Activated CD8-positive, alpha-beta memory T cell treated with anti-CD3 and anti-CD28 coated beads for 36 hours (primary cell): ENCODE measurements around the gene TM9SF1. TPM values are rescaled to one million over a fixed set of nuclear protein-coding genes. Genes with fewer than 3 reads are reported as not detected.

Experiments
- CTCF ChIA-PET: fragments of 350-600 bp; sonication (Branson Sonifier 250); formaldehyde crosslinking; loops from one replicate; lab custom pipeline; 2021; ENCODE audit warnings: antibody characterized with exemption; lab: Charles Lee
- POLR2A ChIA-PET: fragments of 350-600 bp; sonication (Branson Sonifier 250); formaldehyde crosslinking; loops from one replicate; lab custom pipeline; 2021; ENCODE audit warnings: antibody characterized with exemption; lab: Charles Lee
- total RNA-seq, 2 experiments: library from RNA; stranded (reverse); gene quantifications; one replicate each; pipeline ENCODE4 v1.2.3, GENCODE V29; 2021

The TM9SF1 gene
- total RNA-seq, 2 experiments from 2014 or later, result 30.6 to 30.7 TPM

- ChIA-PET POLR2A (no interaction called here), CTCF (interaction anchor here (1.2 kb wide), 1 partner anchor 16 kb away, joined by 3 read pairs; the partner anchor contains the start of gene IRF9)
Observed at GRCh38 chr14:24177041-24177825, 18.0 kb downstream of the TM9SF1 start.

DNA sequence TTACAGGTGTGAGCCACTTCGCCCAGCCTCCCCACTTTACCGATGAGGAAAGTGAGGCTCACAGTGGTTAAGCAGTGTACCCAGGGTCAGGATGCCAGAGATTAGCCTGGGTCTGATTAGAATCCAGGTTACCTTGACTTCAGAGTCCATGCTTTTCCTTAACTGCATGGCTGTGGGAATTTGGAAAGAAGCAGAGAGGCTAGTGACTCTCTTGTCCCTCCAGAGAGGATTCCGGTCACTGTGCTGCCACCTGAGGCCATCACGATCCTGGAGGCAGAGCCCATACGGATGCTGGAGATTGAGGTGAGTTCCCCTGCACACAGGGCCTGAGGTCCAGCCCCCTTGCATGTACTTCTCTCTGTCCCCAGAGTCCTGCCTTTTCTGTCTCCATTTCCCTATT is 18.6 kb downstream of the TM9SF1 start:
- ChIA-PET POLR2A (interaction anchor here (0.7 kb wide), 1 partner anchor 1145 kb away, joined by 4 read pairs; no protein-coding TSS in a partner anchor), CTCF (interaction anchor here (0.7 to 1.2 kb wide), 2 partner anchors 15 to 20 kb away, joined by 3 read pairs; partner anchors contain the start of gene IRF9)

- CTCF ChIA-PET, result interaction anchor here (0.8 to 1.6 kb wide), 4 partner anchors 12 to 219 kb away, joined by 3 to 7 read pairs (median 3); partner anchors contain the start of genes DHRS4, IRF9 and MDP1
Observed at GRCh38 chr14:24172871-24173281, 22.4 kb downstream of the TM9SF1 start.

GRCh38 chr14:24172261-24172860 is 22.9 kb downstream of the TM9SF1 start:
- ChIA-PET POLR2A (interaction anchor here (1.3 to 2.4 kb wide), 2 partner anchors 11 to 41 kb away, joined by 5 to 9 read pairs; partner anchors contain the start of genes CHMP4A and IRF9), CTCF (interaction anchor here (1.3 to 1.9 kb wide), 4 partner anchors 11 to 63 kb away, joined by 3 to 9 read pairs (median 6); partner anchors contain the start of genes IRF9 and MDP1)

More at GRCh38 chr14:24172871-24173281, 22.4 kb downstream of the TM9SF1 start:
- POLR2A ChIA-PET, result interaction anchor here (0.5 to 2.4 kb wide), 3 partner anchors 12 to 40 kb away, joined by 4 to 9 read pairs (median 5); partner anchors contain the start of genes CHMP4A and IRF9

GRCh38 chr14:24171422-24172260 is 23.6 kb downstream of the TM9SF1 start, which contains the start of gene REC8:
TSS of gene REC8 (plus strand) at chr14:24172080. CDS start at chr14:24172553, 473 bp downstream.
- ChIA-PET CTCF (interaction anchor here (1.9 kb wide), 2 partner anchors 11 to 63 kb away, joined by 4 to 9 read pairs; partner anchors contain the start of gene IRF9), POLR2A (interaction anchor here (1.6 to 2.4 kb wide), 2 partner anchors 10 to 11 kb away, joined by 7 to 9 read pairs; partner anchors contain the start of gene IRF9)

- ChIA-PET CTCF (no interaction called here), POLR2A (no interaction called here)
Observed at GRCh38 chr14:24167469-24168114, 27.6 kb downstream of the TM9SF1 start.

DNA sequence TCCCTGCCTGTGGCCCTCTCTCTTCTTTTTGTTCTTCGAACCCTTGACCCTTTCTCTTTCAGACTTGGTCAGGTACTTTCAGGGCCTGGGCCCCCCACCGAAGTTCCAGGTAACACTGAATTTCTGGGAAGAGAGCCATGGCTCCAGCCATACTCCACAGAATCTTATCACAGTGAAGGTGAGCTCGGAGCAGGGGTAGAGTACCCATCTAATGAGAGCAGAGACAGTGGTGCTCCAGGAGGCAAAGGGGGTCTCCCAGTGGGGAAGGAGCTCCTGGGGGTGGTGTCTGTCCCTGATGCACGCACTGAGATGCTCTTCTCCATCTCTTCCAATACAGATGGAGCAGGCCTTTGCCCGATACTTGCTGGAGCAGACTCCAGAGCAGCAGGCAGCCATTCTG is 29.5 kb downstream of the TM9SF1 start:
- ChIA-PET CTCF (interaction anchor here (1.1 to 1.6 kb wide), 2 partner anchors 14 to 76 kb away, joined by 3 read pairs; no protein-coding TSS in a partner anchor), POLR2A (interaction anchor here (1.0 kb wide), 1 partner anchor 14 kb away, joined by 3 read pairs; no protein-coding TSS in a partner anchor)

DNA sequence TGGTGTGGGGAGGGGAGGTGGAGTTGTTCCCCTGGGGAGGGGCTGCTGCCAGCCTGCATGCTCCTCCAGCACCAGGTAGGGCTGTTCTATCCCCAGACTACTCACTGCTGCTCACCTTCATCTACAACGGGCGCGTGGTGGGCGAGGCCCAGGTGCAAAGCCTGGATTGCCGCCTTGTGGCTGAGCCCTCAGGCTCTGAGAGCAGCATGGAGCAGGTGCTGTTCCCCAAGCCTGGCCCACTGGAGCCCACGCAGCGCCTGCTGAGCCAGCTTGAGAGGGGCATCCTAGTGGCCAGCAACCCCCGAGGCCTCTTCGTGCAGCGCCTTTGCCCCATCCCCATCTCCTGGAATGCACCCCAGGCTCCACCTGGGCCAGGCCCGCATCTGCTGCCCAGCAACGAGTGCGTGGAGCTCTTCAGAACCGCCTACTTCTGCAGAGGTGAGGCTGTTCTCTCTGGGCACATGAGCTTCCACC is 30.7 kb downstream of the TM9SF1 start:
- CTCF ChIA-PET, result interaction anchor here (1.1 to 1.6 kb wide), 3 partner anchors 11 to 74 kb away, joined by 3 read pairs; no protein-coding TSS in a partner anchor
- POLR2A ChIA-PET, result interaction anchor here (1.7 kb wide), 1 partner anchor 16 kb away, joined by 5 read pairs; no protein-coding TSS in a partner anchor

DNA sequence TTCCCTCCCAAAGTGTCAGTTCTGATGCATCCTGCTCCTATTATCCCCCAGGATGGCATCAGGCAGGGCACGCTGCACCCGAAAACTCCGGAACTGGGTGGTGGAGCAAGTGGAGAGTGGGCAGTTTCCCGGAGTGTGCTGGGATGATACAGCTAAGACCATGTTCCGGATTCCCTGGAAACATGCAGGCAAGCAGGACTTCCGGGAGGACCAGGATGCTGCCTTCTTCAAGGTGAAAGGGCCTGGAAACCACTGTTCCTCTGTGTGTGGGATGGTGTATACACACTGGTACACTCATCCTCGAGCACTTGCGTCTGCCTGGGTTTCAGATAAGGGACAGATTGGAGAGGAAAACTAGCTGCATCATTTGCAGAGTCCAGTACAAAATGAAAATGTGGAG is 33.1 kb downstream of the TM9SF1 start:
- CTCF ChIA-PET, result interaction anchor here (0.7 to 3.5 kb wide), 14 partner anchors 11 to 136 kb away, joined by 3 to 34 read pairs (median 6); partner anchors contain the start of genes EMC9, PCK2, PSME1 and RNF31
- POLR2A ChIA-PET, result interaction anchor here (0.6 to 3.4 kb wide), 6 partner anchors 11 to 52 kb away, joined by 3 to 19 read pairs (median 9); partner anchors contain the start of genes CHMP4A, IPO4, PSME1 and REC8

GRCh38 chr14:24160850-24161804 is 34.1 kb downstream of the TM9SF1 start, which contains the start of gene IRF9:
TSS of gene IRF9 (plus strand) at chr14:24161265. CDS start at chr14:24162145, 880 bp downstream.
- POLR2A ChIA-PET, result interaction anchor here (0.9 to 3.4 kb wide), 12 partner anchors 9 to 53 kb away, joined by 3 to 19 read pairs (median 8); partner anchors contain the start of genes CHMP4A, DCAF11, EMC9 and IPO4
- CTCF ChIA-PET, result interaction anchor here (0.6 to 3.5 kb wide), 34 partner anchors 9 to 184 kb away, joined by 3 to 34 read pairs (median 5); partner anchors contain the start of genes CHMP4A, DCAF11, EMC9 and GMPR2

DNA sequence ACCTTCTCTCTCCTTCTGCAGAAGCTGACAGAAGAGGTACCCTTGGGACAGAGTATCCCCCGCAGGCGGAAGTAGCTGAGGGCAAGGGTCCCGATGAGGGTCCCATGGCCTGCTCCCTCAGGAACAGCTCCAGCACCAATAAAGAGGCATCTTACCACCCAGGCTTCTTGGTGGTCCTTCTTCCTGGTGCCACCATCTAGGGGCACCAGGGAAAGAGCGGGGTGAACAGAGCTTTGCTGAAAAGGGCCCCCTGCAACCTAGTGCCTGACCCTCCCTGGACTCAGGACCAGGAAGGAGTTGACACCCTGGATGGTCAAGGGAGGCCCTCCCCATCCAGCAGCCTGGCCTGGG is 34.8 kb downstream of the TM9SF1 start:
- CTCF ChIA-PET, result interaction anchor here (0.7 to 3.5 kb wide), 27 partner anchors 9 to 152 kb away, joined by 3 to 34 read pairs (median 5); partner anchors contain the start of genes DCAF11, EMC9, GMPR2 and IPO4
- POLR2A ChIA-PET, result interaction anchor here (0.6 to 3.4 kb wide), 12 partner anchors 8 to 85 kb away, joined by 3 to 19 read pairs (median 9); partner anchors contain the start of genes CHMP4A, DCAF11, EMC9 and IPO4

GRCh38 chr14:24159777-24160498 is 35.3 kb downstream of the TM9SF1 start:
- POLR2A ChIA-PET, result interaction anchor here (0.6 to 3.4 kb wide), 7 partner anchors 13 to 86 kb away, joined by 3 to 19 read pairs (median 10); partner anchors contain the start of genes DCAF11, EMC9, NRL and PSME1
- CTCF ChIA-PET, result interaction anchor here (0.7 to 3.5 kb wide), 17 partner anchors 9 to 152 kb away, joined by 3 to 34 read pairs (median 9); partner anchors contain the start of genes DCAF11, NRL, PCK2 and PSME1

GRCh38 chr14:24157331-24157730 is 37.9 kb downstream of the TM9SF1 start:
- ChIA-PET CTCF (no interaction called here), POLR2A (interaction anchor here (0.6 kb wide), 1 partner anchor 12 kb away, joined by 6 read pairs; no protein-coding TSS in a partner anchor)

DNA sequence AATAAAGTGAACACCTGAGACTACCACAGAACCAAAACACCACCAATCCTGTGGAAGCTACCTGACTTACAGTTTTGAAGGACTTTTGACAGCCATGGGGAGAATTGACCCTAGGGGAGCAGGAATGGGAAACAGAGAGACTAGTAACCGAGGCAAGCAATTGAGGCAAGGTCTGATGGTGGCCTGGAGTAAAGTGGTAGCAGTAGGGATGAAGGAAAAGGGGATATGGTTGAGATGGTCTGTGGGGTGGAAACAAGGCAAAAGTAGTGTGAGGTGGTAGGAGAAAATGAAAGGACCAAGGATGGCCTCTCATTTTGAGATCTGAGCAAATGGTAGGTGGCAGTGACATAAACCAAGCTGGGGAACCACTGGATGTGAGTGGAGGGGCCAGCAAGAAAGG is 38.4 kb downstream of the TM9SF1 start:
- ChIA-PET POLR2A (interaction anchor here (0.6 kb wide), 1 partner anchor 13 kb away, joined by 6 read pairs; no protein-coding TSS in a partner anchor), CTCF (interaction anchor here (0.5 to 0.6 kb wide), 2 partner anchors 13 to 20 kb away, joined by 3 to 6 read pairs; no protein-coding TSS in a partner anchor)
